Measurements from ENCODE around the gene ADAMTS17.

DNA sequence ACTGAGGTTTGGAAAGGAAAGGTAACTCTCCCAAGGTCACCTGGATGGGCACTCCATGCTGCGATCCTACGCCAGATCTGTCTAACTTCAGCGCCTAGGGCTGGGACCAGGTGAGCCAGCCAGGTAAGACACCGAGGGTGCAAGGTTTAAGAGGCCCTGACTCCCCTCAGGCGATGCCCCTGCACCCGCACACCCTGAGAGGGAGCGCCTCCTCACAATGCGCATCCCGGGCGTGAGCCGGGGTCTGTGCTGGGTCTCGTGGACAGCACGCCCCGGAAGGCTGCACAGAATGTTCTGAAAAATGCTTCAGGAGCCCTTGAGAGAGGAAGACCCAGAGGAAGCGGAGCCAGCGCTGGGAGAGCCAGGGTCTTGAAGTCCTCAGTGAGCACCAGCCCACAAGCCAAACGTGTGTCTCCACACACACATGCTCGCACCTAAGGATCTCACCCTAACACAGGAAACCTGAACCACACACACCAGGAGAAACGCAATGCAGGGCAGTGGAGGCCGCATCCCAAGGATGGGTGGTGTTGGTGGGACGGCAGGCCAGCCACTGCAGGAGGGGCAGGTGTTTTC lies 142.0 kb downstream of the ADAMTS17 start:
- TF ChIP-seq, protein P1, sequence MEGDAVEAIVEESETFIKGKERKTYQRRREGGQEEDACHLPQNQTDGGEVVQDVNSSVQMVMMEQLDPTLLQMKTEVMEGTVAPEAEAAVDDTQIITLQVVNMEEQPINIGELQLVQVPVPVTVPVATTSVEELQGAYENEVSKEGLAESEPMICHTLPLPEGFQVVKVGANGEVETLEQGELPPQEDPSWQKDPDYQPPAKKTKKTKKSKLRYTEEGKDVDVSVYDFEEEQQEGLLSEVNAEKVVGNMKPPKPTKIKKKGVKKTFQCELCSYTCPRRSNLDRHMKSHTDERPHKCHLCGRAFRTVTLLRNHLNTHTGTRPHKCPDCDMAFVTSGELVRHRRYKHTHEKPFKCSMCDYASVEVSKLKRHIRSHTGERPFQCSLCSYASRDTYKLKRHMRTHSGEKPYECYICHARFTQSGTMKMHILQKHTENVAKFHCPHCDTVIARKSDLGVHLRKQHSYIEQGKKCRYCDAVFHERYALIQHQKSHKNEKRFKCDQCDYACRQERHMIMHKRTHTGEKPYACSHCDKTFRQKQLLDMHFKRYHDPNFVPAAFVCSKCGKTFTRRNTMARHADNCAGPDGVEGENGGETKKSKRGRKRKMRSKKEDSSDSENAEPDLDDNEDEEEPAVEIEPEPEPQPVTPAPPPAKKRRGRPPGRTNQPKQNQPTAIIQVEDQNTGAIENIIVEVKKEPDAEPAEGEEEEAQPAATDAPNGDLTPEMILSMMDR (IDR thresholded peaks at IDR 0.05): no peak
- TF ChIP-seq, protein P2, sequence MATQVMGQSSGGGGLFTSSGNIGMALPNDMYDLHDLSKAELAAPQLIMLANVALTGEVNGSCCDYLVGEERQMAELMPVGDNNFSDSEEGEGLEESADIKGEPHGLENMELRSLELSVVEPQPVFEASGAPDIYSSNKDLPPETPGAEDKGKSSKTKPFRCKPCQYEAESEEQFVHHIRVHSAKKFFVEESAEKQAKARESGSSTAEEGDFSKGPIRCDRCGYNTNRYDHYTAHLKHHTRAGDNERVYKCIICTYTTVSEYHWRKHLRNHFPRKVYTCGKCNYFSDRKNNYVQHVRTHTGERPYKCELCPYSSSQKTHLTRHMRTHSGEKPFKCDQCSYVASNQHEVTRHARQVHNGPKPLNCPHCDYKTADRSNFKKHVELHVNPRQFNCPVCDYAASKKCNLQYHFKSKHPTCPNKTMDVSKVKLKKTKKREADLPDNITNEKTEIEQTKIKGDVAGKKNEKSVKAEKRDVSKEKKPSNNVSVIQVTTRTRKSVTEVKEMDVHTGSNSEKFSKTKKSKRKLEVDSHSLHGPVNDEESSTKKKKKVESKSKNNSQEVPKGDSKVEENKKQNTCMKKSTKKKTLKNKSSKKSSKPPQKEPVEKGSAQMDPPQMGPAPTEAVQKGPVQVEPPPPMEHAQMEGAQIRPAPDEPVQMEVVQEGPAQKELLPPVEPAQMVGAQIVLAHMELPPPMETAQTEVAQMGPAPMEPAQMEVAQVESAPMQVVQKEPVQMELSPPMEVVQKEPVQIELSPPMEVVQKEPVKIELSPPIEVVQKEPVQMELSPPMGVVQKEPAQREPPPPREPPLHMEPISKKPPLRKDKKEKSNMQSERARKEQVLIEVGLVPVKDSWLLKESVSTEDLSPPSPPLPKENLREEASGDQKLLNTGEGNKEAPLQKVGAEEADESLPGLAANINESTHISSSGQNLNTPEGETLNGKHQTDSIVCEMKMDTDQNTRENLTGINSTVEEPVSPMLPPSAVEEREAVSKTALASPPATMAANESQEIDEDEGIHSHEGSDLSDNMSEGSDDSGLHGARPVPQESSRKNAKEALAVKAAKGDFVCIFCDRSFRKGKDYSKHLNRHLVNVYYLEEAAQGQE (IDR thresholded peaks at IDR 0.05; ENCODE audit: insufficient read depth in 1 of 2, low read depth in 2 of 2, low read length in 1 of 2): no peak
- TF ChIP-seq POLR2AphosphoS5 (IDR thresholded peaks at IDR 0.05; ENCODE audit: low read depth, low read length): no peak
